ENCODE measurements around the gene MCEE.
A peak's percentile ranks its signal among the peaks of the same experiment; 100 is the strongest.
"Not testable (repeated sequence)": the region's sequence is repeated elsewhere in the genome, so short reads cannot be mapped to it uniquely, and the experiment has no call there.

MCEE gene

DNA sequence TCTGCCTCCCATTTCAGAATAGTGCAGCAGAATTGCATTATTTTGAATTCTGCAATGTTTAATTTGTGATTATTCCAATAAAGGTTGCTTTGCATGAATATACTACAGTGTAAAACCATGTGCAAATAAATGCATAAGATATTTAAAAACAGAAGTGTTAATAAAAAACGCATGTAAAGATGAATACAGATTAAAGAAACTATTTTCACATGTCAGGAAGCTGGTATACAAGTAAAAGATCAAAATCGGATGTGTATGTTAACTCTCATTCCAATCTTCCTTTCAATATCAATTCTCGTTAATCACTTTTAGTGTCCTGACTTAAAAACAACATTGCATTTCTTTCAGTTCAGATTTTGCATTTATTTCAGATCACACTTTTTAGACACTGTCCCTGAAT is 3.1 kb downstream of the MCEE start:
- no peak for DNase-seq (ENCODE audit: low read depth in 2 of 2)

DNA sequence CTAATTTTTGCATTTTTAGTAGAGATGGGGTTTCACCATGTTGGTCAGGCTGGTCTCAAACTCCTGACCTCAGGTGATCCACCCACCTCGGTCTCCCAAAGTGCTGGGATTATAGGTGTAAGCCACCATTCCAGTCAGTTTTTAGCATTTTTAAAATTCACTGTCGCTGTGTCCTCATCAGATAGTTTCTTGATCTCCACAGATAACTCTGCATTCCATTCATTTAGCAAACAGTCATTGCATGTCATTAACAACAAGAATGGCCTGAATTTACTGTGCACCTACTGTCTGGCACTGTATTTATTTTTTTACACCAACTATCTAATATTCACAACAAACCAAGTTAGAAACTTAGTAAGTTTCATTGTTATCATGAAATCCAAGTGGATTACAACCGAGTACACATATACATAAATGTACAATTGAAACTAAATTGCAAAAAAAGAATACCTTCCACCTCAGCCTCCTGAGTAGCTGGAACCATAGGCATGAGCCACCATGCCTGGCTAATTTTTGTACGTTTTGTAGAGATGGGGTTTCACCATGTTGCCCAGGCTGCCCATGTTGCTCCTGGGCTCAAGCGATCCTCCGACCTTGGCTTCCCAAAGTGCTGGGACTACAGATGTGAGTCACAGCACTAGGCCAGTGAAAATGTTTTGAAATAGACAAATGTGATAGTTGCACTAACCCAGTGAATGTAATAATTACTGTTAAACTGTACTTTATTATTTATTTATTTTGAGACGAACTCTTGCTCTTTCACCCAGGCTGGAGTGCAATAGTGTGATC is 4.3 kb downstream of the MCEE start:
- DNase-seq (ENCODE audit: low read depth in 2 of 2): no peak

DNA sequence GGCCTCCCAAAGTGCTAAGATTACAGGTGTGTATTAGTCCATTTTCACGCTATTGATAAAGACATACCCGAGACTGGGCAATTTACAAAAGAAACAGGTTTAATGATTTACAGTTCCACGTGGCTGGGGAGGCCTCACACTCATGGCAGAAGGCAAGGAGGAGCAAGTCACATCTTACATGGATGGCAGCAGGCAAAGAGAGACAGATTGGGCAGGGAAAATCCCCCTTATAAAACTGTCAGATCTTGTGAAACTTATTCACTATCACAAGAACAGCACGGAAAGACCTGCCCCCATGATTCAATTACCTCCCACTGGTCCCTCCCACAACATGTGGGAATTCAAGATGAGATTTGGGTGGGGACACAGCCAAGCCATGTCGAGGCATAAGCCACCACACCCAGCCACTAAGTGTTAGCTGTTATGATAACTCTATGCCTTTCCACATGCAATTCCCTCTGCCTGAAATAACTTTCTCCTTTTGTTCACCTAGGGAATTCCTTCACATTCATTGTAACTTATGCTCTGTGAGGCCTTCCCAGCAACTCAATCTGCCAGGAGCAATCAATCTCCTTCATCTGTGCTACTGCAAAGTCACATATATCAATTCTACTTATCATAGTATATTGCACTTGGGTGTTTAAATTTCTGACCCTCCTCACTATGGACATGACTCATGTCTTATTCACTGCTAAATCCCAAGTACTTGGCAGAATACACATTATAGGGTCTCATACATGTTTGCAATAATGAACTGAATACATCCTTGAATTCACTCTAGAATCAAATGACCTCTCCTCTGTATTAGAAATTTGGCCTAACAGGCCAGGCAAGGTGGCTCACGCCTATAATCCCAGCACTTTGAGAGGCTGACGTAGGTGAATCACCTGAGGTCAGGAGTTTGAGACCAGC is 7.4 kb downstream of the MCEE start:
- no peak for DNase-seq (ENCODE audit: low read depth in 2 of 2)

DNA sequence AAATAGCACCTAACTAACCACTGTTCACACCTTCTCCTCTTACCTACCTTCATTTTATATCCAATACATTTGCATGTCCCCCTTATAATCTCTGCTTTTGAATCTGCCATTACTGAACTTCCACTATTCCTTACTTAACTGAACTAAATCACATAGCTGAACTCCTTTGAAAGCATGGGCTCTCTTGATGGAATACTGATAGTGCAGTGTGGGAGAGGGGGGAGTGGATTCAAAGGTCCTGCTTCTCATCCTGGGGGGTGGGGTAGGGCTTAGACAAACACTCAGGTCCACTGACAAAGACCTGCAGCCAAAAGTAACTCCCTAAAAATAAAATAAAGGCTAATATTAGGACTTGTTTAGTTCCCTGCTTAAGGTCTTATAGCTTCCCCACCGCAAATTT is 8.6 kb downstream of the MCEE start:
- DNase-seq (ENCODE audit: low read depth in 2 of 2): no peak

DNA sequence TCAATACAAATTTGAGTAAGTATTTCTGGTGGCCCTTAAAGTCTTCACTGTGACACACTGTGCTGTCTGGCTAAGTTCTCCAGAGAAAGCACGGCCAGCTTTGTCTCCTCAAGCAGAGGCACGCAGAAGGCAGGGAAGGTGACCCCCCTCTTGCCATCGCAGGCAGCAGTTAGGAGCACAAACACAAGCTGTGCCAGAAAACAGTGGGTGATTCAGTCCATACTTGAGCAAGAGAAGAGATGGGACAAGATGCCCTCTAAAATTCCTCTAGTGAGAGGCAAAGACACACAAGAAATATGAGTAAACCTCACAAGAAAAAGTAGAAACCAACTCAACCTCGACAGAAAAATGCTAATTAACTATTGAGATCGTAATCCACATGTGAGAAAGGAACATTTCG is 9.8 kb downstream of the MCEE start:
- DNase-seq (ENCODE audit: low read depth in 2 of 2): no peak

DNA sequence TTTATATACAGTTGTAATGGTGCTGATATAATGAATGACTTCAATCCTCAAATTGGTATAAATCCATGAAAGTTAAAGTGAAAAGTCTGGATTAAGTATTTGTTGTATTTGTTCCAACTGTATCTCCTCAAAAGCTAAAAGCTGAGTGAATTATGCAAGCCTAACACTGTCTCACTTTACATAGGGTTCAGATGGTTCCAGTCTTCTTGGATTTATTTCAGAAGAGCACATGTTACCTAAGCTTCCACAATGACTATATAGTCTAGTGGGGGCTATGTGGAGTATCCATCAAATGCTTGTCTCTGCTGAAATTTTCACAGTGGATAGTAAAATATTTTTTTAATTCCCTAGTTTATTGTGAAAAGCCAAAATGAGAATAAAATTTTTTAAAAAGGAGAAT is 13.0 kb downstream of the MCEE start:
- no peak for DNase-seq (ENCODE audit: low read depth in 2 of 2)

DNA sequence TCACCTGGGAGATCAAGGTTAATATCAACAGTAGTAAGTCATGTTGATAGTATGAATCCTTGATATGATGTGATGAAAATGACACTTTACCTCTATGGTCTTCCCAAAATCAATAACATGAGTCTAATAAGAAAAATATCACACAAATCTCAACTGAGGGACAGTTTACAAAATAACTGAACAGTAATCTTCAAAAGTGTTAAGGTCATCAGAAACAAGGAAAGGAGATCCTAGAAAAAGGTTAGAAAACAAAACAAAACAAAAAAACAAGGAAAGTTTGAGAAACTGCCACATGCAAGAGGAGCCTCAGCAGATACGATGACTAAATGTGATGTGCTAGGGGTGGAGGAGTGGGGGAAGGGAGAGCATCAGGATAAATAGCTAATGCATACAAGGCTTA is 16.2 kb downstream of the MCEE start:
- no peak for DNase-seq (ENCODE audit: low read depth in 2 of 2)

DNA sequence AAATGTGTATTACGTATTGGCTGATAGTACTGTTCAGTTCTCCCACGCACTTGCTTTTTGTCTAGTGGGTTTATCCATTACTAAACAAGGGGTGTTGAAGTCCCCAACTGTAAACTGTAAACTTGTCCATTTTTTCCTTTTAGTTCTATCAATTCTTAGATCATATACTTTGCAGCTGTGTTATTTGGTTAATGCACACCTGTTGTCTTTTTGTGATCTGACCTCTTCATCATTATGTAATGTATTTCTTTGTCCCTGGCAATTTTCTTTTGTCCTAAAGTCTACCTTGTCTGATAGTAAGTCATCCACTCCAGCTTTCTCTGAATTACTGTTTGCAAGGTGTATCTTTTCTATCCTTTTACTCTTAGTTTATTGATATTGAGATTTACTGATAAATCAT is 21.9 kb downstream of the MCEE start:
- no peak for DNase-seq (ENCODE audit: low read depth in 2 of 2)

DNA sequence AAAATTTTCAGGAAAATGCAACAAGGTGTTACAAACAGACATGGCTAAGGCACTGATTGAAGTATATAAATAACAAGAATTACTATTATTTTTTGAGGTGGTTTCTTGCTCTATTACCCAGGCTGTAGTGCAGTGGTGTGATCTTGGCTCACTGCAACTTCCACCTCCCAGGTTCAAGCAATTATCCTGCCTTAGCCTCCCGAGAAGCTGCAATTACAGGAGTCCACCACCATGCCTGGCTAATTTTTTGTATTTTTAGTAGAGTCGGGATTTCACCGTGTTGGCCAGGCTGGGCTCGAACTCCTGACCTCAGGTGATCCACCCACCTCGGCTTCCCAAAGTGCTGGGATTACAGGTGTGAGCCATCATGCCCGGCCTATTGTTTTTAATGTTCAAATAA is 23.6 kb downstream of the MCEE start:
- not testable (repeated sequence) for DNase-seq (ENCODE audit: low read depth in 2 of 2)

DNA sequence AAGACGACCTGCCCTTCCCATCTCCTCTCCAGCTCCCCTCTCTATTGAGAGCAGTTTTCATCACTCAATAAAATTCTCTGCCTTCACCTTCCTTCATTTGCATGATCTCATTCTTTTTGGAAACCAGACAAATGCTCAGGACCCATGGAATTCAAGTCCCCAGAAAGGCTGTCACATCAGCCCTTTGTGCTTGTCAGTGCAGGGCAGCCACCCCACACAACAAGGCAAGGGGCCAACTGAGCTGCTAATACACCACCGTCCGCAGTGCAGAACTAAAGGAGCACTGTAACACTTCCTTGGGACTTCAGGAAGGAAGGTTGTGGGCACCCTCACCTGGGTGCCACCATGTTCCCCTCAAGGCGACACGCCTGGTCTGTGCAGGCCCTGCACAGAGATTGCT is 26.2 kb downstream of the MCEE start:
- no peak for DNase-seq (ENCODE audit: low read depth in 2 of 2)

DNA sequence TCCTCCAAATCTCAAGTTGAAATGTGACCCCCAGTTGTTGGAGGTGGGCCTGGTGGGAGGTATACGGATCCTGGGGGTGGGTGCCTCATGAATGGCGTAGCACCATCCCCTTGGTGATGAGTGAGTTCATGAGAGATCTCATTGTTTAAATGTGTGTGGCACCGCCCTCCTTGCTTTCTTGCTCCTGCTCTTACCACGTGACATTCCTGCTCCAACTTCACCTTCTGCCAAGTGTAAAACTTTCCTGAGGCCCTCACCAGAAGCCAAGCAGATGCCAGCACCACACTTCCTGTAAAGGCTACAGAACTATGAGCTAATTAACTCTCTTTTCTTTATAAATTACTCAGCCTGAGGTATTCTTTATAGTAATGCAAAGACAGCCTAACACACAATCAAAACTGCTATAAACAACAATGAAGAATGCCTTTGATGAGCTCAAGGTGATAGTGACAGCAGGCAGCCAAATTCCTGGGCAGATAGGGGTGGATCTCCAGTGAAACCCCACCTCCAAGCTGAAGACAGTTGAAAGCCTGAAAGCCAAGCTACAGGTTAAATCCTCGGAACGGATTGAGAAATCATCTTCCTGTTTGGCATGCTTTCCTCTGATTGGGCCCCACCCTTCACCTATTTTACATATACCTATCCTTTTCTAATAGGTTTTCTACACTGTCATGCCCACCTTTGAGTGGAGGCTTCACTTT is 26.9 kb downstream of the MCEE start:
- no peak for DNase-seq (ENCODE audit: low read depth in 2 of 2)

DNA sequence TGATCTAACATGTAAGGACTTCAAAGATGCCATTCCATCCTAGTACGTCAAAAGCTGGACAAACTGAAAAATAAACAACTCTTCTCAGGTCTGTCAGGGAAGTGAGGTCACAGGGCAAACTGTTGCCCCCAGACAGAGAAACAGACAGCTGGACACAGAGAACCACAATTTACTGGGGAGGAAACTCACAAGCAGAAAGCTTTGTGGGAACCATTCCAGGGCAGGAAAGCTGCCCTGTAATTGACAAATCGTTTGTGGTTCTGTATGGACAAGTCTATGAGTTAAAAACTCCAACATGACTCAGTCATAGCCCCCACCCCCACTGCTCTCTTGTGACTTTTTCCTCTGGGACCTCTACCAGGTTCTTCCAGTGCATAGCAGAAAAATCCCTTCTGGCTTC is 28.4 kb downstream of the MCEE start:
- DNase-seq (ENCODE audit: low read depth in 2 of 2): no peak

DNA sequence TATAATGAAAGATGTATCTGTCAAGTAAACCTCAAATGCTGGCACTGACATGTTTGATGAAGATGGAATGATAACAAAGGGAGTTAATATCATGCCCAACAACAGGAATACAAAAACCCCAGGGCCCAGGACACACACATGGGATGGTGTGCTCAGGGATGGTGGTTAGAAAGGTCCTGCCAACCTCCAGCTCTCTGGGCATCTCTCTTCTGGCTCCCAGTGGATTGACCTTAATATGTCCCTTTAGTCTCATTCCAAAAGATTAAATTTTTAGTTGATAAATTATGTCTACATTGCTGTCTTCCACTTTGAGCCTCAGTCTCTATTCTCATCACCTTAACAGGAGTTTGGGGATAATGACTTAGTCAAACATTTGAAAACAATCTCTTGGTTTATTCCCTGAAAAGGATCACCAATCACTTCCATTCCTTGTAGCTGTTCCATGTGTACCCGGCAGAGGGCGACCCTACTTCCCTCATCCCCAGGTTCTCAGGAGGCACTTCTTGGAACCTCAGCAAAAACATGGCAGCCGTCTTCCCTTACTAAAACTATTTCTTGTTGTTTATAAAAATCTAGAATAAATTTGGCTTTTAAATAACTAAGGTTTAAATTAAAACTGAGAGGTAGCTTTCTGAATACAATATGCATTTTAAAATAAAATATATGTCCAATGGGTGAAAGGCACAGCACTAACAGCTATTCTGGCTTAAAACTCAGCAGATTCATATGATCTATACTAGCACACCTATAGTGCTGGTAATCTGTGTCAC is 29.6 kb downstream of the MCEE start:
- peak; percentile 3 to 24 for DNase-seq (ENCODE audit: low read depth in 2 of 2)

DNA sequence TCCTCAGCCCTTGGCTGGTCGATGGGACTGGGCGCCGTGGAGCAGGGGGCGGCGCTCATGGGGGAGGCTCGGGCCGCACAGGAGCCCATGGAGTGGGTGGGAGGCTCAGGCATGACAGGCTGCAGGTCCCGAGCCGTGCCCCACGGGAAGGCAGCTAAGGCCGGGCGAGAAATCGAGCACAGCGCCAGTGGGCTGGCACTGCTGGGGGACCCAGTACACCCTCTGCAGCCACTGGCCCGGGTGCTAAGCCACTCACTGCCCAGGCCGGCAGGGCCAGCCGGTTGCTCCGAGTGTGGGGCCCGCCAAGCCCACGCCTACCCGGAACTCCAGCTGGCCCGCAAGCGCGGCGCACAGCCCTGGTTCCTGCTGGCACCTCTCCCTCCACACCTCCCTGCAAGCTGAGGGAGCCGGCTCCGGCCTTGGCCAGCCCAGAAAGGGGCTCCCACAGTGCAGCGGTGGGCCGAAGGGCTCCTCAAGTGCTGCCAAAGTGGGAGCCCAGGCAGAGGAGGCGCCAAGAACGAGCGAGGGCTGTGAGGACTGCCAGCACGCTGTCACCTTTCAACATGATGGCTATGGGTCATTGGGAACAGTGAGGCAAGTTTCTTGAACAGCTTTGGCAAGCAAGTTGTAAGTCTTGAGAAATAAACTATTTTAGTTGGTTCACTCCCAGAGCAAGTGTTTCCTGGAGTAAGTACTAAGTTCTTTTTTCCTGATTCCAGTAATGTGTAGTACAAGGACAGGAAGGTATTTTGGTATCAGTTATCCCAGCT is 37.4 kb downstream of the MCEE start:
- not testable (repeated sequence) for DNase-seq (ENCODE audit: low read depth in 2 of 2)

DNA sequence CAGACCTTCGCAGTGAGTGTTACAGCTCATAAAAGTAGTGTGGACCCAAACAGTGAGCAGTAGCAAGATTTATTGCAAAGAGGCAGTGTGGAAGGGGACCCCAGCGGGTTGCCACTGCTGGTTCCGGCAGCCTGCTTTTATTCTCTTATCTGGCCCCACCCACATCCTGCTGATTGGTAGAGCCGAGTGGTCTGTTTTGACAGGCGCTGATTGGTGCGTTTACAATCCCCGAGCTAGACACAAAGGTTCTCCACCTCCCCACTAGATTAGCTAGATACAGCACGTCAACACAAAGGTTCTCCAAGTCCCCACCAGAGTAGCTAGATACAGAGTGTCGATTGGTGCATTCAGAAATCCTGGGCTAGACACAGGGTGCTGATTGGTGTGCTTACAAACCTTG is 38.2 kb downstream of the MCEE start:
- not testable (repeated sequence) for DNase-seq (ENCODE audit: low read depth in 2 of 2)

DNA sequence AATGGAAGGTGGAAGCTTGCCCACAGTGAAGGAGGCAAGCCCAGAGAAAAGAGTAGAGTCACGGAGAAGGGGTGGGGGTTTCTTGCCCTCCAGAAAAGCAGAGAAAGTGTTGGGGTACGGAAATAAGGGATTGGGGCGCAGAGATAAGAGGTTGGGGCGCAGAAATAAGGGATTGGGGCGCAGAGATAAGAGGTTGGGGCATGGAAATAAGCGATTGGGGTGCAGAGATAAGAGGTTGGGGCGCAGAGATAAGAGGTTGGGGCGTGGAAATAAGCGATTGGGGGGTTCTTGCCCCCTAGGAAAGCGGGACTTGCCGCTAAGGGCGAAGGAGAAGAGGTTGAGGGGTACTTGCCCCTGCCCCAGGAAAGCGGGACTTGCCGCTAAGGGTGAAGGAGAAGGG is 40.6 kb downstream of the MCEE start:
- DNase-seq (ENCODE audit: low read depth in 2 of 2): not testable (repeated sequence)

DNA sequence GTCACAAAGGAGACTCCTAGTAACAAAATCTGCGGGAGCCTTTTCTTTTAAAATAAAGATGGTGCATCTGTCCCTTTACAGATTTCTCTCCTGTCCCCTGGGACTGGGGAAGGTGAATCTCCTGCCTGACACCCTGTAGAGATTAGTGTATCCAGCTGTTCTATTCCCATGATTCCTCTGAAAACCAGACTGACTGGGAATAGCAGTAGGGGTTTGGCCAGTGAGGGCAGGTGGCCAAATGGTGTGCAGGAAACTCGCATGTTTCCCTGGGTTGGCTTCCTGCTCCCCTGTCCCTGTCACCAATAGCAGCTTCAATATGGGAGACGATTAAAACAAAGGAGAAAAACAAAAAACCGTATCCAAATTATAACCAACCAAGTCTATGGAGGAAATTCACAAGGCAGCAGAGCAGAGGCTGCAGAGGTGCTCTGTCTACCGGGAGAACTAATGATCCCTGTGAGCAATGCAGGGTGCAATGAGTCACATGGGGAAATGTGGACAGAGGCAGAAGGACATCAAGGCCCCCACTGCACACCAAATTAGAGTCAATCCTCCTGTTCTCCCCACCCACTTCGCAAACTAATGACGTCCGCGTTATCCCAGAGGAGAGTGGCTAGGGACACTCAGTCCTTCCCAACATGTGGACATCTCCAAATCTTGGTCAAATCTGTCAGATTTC is 44.6 kb downstream of the MCEE start:
- not testable (repeated sequence) for DNase-seq (ENCODE audit: low read depth in 2 of 2)

DNA sequence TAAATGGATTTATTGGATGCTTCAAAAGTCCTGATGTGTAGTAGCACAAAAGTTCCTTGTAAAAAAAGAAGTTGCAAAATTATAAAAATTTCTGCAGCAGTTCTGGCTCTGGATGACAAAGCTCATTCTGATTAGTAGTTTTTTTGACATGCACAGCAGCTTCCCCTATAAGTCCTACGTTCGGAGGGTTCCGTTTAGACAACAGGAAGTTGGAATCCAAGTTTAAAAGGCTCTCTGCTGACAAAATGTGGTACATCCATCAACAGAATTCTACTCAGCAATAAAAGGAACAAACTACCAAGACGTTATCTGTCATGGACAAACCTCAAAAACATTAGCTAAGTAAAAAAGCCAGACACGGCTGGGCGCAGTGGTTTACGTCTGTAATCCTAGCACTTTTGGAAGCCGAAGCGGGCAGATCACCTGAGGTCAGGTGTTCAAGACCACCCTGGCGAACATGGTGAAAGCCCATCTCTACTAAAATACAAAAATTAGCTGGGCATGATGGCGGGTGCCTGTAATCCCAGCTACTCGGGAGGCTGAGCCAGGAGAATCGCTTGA is 46.2 kb downstream of the MCEE start:
- DNase-seq (ENCODE audit: low read depth in 2 of 2): not testable (repeated sequence)

DNA sequence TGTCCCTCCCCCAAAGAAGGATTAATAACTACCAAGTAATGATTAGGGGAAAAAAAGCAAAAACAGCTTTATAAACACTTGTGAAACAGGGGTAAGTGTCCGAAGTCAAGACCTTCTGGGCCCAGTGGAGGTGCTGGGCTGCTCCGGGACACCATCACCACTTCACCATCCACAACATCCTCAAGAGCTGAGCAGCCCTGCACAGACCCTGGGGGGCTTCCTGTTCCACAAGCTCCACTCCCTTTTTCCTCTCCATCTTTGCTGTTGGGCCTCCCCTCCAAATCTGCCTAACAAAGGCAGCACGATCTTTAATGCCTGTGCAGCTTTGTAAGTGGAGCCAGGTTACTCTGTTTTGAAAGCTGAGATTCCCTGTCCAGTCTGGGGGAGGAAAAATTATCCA is 46.7 kb downstream of the MCEE start:
- not testable (repeated sequence) for DNase-seq (ENCODE audit: low read depth in 2 of 2)

Data from stimulated activated CD4-positive, alpha-beta T cell treated with anti-CD3 and anti-CD28 coated beads, Interleukin-1b, Interleukin-23, amount 100 ng/mL, for 1 hour (primary cell).